SK-N-SH (cell line): Measurements from ENCODE around the gene MARCHF10. TPM values are rescaled to one million over a fixed set of nuclear protein-coding genes. Genes with fewer than 3 reads are reported as not detected.
A peak's percentile ranks its signal among the peaks of the same experiment; 100 is the strongest.

Experiments
- CTCF ChIA-PET: fragments of 300-600, 350-600 bp; formaldehyde crosslinking; extraction: SDS; loops from one replicate; lab custom pipeline; 2021; lab: Yijun Ruan, JAX
- POLR2A ChIA-PET: fragments of 350-600 bp; sonication (Branson Sonifier 250); formaldehyde crosslinking; extraction: SDS; loops from one replicate; lab custom pipeline; 2020; ENCODE audit warnings: antibody characterized with exemption, inconsistent platforms; lab: Yijun Ruan, JAX
- DNase-seq: peaks from one replicate; pipeline ENCODE4 v3.0.0; 2012
- H2AFZ ChIP-seq: fragments of 200-600 bp; sonication (generic); 2 replicates; pipeline ENCODE4 v1.8.1; 2016; ENCODE audit warnings: antibody characterized with exemption, mild to moderate bottlenecking, low read depth
- H3F3A ChIP-seq: fragments of 200-600 bp; sonication (generic); replicated peaks from 2 replicates; pipeline ENCODE3; 2016; ENCODE audit warnings: antibody characterized with exemption, mild to moderate bottlenecking; ENCODE audit not compliant: insufficient read depth
- H3K27ac ChIP-seq, 2 experiments: fragments of 200-500 bp in 1 of 2; fragments of 200-600 bp in 1 of 2; sonication (Bioruptor generic) in 1 of 2; sonication (generic), shearing (Covaris generic) in 1 of 2; 2 replicates each; pipeline versions ENCODE4 v1.5.1 to v1.6.1; 2014 to 2016; ENCODE audit warnings: low read depth in 2 of 2, inconsistent platforms in 1 of 2, low read length in 1 of 2, mild to moderate bottlenecking in 1 of 2, mixed read lengths in 1 of 2
- H3K27me3 ChIP-seq: fragments of 200-600 bp; sonication (generic), shearing (Covaris generic); 2 replicates; pipeline ENCODE4 v1.6.1; 2016; ENCODE audit warnings: mixed run types; ENCODE audit not compliant: insufficient read depth
- H3K36me3 ChIP-seq, 2 experiments: fragments of 200-500 bp in 1 of 2; fragments of 200-600 bp in 1 of 2; sonication (Bioruptor generic) in 1 of 2; sonication (generic) in 1 of 2; replicated peaks in 1 of 2; 2 replicates each; pipeline versions ENCODE3 to v1.5.1; 2014 to 2016; ENCODE audit warnings: low read length in 1 of 2, mild to moderate bottlenecking in 1 of 2; ENCODE audit not compliant: insufficient read depth in 2 of 2, control insufficient read depth in 1 of 2
- H3K4me1 ChIP-seq, 2 experiments: fragments of 200-500 bp in 1 of 2; fragments of 200-600 bp in 1 of 2; sonication (Bioruptor generic) in 1 of 2; sonication (generic), shearing (Covaris generic) in 1 of 2; 2 replicates each; pipeline versions ENCODE4 v1.5.1 to v1.6.1; 2014 to 2016; ENCODE audit warnings: low read depth in 1 of 2, low read length in 1 of 2, mixed run types in 1 of 2; ENCODE audit not compliant: insufficient read depth in 2 of 2, control insufficient read depth in 1 of 2
- H3K4me2 ChIP-seq: fragments of 200-600 bp; sonication (generic), shearing (Covaris generic); 2 replicates; pipeline ENCODE4 v1.6.1; 2017; ENCODE audit warnings: mixed run types
- H3K4me3 ChIP-seq, 2 experiments: fragments of 200-500 bp in 1 of 2; fragments of 200-600 bp in 1 of 2; sonication (Bioruptor generic) in 1 of 2; sonication (generic), shearing (Covaris generic) in 1 of 2; 2 replicates each; pipeline versions ENCODE4 v1.5.1 to v1.8.1; 2014 to 2016; ENCODE audit warnings: low read depth in 2 of 2, inconsistent platforms in 1 of 2, low read length in 1 of 2, mild to moderate bottlenecking in 1 of 2, mixed read lengths in 1 of 2, moderate library complexity in 1 of 2
- H3K79me2 ChIP-seq: fragments of 200-600 bp; sonication (generic); 2 replicates; pipeline ENCODE4 v1.8.1; 2017; ENCODE audit warnings: mild to moderate bottlenecking; ENCODE audit not compliant: insufficient read depth
- H3K9ac ChIP-seq: fragments of 200-600 bp; sonication (generic); 2 replicates; pipeline ENCODE4 v1.6.1; 2017; ENCODE audit warnings: mixed run types
- H3K9me2 ChIP-seq: fragments of 200-600 bp; sonication (generic); 2 replicates; pipeline ENCODE4 v1.6.1; 2017; ENCODE audit warnings: mixed run types
- H3K9me3 ChIP-seq: fragments of 200-600 bp; sonication (generic); 2 replicates; pipeline ENCODE4 v1.6.1; 2017; ENCODE audit warnings: mixed run types, mild to moderate bottlenecking, moderate library complexity
- H4K20me1 ChIP-seq: fragments of 200-600 bp; sonication (generic); 2 replicates; pipeline ENCODE4 v1.6.1; 2017; ENCODE audit warnings: mild to moderate bottlenecking, mixed run types; ENCODE audit not compliant: insufficient read depth
- CHD2 ChIP-seq: fragments of 150-350 bp; IDR thresholded peaks from 2 replicates; pipeline ENCODE4 v1.6.1; 2018; ENCODE audit warnings: low read length; ENCODE audit not compliant: partially characterized antibody
- FOSL2 ChIP-seq: IDR thresholded peaks from 2 replicates; pipeline ENCODE4 v1.4.0; 2012; ENCODE audit warnings: low read depth, mild to moderate bottlenecking, moderate library complexity, borderline replicate concordance
- FOXM1 ChIP-seq: IDR thresholded peaks from 2 replicates; pipeline ENCODE4 v1.4.0; 2012; ENCODE audit warnings: low read depth, mild to moderate bottlenecking
- GABPA ChIP-seq: IDR thresholded peaks from 2 replicates; pipeline ENCODE4 v1.4.0; 2012; ENCODE audit warnings: low read depth, mild to moderate bottlenecking
- JUND ChIP-seq: IDR thresholded peaks from 2 replicates; pipeline ENCODE4 v1.4.0; 2012
- RXRA ChIP-seq: IDR thresholded peaks from 2 replicates; pipeline ENCODE4 v1.4.0; 2012; ENCODE audit warnings: low read depth, mild to moderate bottlenecking, borderline replicate concordance
- TCF12 ChIP-seq: IDR thresholded peaks from 2 replicates; pipeline ENCODE4 v1.4.0; 2012
- WGBS: methylation state at CpG from one replicate; pipeline ENCODE4 v1.1.6; 2017; ENCODE audit warnings: low lambda C conversion rate; 5-methylcytosine and 5-hydroxymethylcytosine counted together
- polyA plus RNA-seq, 3 experiments: library from polyadenylated mRNA; depleted of rRNA; stranded (reverse); fragments of >200 nt; gene quantifications; 2 replicates each; pipeline ENCODE4 v1.2.3, GENCODE V29; 2012
- TF ChIP-seq, protein P1 (sequence below): IDR thresholded peaks from 2 replicates; pipeline ENCODE4 v1.4.0; 2012; ENCODE audit warnings: low read depth
- TF ChIP-seq, protein P2 (sequence below): IDR thresholded peaks from 2 replicates; pipeline ENCODE4; 2012
- TF ChIP-seq, protein P3 (sequence below): fragments of 150-350 bp; IDR thresholded peaks from 2 replicates; pipeline ENCODE4 v1.6.1; 2016; ENCODE audit warnings: mild to moderate bottlenecking, low read depth, low read length
- TF ChIP-seq, protein P4 (sequence below): IDR thresholded peaks from 2 replicates; pipeline ENCODE4 v1.6.1; 2012; ENCODE audit warnings: mild to moderate bottlenecking, low read depth, low read length, moderate library complexity

MARCHF10 gene
- polyA plus RNA-seq, 1 of the 3 experiments (the other 2 are of a cell fraction): 0.16 TPM

DNA sequence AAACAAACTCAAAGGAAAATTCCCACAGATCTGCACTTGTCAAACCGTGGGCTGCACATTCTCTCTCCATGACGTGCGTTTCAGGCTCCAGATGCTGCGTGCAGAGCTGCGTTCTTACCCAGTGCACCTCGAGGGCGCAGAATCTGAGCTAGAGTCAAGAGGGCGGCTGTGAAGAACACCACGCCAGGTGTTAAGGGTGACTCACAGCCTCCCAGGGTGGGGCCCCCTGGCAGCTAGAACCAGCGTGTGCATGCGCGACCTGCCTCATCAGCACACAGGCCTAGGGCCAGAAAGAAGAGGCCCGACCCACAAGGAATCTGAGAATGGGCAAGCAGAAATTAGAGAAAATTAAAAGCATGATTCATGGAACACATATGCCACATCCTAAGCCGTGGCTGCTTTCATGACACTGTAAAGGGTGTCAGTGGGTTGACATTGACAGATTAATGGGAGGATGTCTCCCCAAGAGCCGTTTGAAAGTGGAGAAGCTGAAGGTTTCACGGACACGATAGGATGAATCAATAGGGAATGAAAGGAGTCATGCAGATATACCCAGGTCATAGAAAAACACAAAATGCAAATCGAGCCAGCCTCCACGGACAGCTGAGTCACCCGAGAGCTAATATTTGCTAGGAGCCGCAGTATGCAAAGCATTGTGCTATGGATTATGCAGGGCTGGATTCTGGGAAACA, 29.0 kb downstream of the MARCHF10 start:
- H3K27me3 ChIP-seq: no peaks in the 10 kb centered on the region
- peak overlapping the region; percentile 29 for H3K4me2 ChIP-seq
- no peaks in the 10 kb centered on the region for H3K9me3 ChIP-seq
- 54% methylated on average over 21 of the region's 21 CpGs for WGBS
- peak overlapping the region in 1 of 2 experiments; percentile 35; a peak in 3 of 4 replicates for H3K27ac ChIP-seq
- no peaks in the 10 kb centered on the region for H3K36me3 ChIP-seq
- TF ChIP-seq FOXM1: no peak
- TF ChIP-seq, protein P1, sequence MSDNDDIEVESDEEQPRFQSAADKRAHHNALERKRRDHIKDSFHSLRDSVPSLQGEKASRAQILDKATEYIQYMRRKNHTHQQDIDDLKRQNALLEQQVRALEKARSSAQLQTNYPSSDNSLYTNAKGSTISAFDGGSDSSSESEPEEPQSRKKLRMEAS: peak; percentile 27; the same call in 1 of the 2 replicates
- TF ChIP-seq, protein P2, sequence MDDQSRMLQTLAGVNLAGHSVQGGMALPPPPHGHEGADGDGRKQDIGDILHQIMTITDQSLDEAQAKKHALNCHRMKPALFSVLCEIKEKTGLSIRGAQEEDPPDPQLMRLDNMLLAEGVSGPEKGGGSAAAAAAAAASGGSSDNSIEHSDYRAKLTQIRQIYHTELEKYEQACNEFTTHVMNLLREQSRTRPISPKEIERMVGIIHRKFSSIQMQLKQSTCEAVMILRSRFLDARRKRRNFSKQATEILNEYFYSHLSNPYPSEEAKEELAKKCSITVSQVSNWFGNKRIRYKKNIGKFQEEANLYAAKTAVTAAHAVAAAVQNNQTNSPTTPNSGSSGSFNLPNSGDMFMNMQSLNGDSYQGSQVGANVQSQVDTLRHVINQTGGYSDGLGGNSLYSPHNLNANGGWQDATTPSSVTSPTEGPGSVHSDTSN: peak; percentile 55
- TF ChIP-seq GABPA: no peak
- TF ChIP-seq TCF12: peak; percentile 72
- TF ChIP-seq, protein P3, sequence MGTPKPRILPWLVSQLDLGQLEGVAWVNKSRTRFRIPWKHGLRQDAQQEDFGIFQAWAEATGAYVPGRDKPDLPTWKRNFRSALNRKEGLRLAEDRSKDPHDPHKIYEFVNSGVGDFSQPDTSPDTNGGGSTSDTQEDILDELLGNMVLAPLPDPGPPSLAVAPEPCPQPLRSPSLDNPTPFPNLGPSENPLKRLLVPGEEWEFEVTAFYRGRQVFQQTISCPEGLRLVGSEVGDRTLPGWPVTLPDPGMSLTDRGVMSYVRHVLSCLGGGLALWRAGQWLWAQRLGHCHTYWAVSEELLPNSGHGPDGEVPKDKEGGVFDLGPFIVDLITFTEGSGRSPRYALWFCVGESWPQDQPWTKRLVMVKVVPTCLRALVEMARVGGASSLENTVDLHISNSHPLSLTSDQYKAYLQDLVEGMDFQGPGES: no peak
- peak; percentile 27 for TF ChIP-seq CHD2
- TF ChIP-seq, protein P4, sequence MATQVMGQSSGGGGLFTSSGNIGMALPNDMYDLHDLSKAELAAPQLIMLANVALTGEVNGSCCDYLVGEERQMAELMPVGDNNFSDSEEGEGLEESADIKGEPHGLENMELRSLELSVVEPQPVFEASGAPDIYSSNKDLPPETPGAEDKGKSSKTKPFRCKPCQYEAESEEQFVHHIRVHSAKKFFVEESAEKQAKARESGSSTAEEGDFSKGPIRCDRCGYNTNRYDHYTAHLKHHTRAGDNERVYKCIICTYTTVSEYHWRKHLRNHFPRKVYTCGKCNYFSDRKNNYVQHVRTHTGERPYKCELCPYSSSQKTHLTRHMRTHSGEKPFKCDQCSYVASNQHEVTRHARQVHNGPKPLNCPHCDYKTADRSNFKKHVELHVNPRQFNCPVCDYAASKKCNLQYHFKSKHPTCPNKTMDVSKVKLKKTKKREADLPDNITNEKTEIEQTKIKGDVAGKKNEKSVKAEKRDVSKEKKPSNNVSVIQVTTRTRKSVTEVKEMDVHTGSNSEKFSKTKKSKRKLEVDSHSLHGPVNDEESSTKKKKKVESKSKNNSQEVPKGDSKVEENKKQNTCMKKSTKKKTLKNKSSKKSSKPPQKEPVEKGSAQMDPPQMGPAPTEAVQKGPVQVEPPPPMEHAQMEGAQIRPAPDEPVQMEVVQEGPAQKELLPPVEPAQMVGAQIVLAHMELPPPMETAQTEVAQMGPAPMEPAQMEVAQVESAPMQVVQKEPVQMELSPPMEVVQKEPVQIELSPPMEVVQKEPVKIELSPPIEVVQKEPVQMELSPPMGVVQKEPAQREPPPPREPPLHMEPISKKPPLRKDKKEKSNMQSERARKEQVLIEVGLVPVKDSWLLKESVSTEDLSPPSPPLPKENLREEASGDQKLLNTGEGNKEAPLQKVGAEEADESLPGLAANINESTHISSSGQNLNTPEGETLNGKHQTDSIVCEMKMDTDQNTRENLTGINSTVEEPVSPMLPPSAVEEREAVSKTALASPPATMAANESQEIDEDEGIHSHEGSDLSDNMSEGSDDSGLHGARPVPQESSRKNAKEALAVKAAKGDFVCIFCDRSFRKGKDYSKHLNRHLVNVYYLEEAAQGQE: no peak
- peak; percentile 74; the same call in 1 of the 2 replicates for TF ChIP-seq FOSL2
- peak; percentile 35; the same call in 1 of the 2 replicates for TF ChIP-seq RXRA
- no peak; the same call in 1 of the 2 replicates for TF ChIP-seq JUND
- H3K9ac ChIP-seq: no peak overlapping the region
- no peaks in the 10 kb centered on the region for H3F3A ChIP-seq
- ChIA-PET POLR2A (interaction anchor here (1.0 kb wide), 1 partner anchor 8 kb away, joined by 3 read pairs; no protein-coding TSS in a partner anchor), CTCF (interaction anchor here (0.6 to 2.2 kb wide), 6 partner anchors 8 to 164 kb away, joined by 3 to 4 read pairs (median 4); no protein-coding TSS in a partner anchor)
- H3K4me3 ChIP-seq: no peak overlapping the region
- peaks cover 0 to 7% of the 10 kb centered on the region in 2 experiments; a peak in 1 of 4 replicates for H3K4me1 ChIP-seq
- no peaks in the 10 kb centered on the region for H3K79me2 ChIP-seq
- peak; percentile 45 for DNase-seq
- no peaks in the 10 kb centered on the region for H4K20me1 ChIP-seq
- H3K9me2 ChIP-seq: no peaks in the 10 kb centered on the region
- 0 out of 2 replicates have a peak overlapping the region, but pooled peaks have one; percentile 2 for H2AFZ ChIP-seq
